HepG2 (cell line): ENCODE results near the gene MYO18A. TPM values are rescaled to one million over a fixed set of nuclear protein-coding genes. Genes with fewer than 3 reads are reported as not detected.
A peak's percentile ranks its signal among the peaks of the same experiment; 100 is the strongest.

ENCODE experiments used
- AHR ChIP-seq: IDR thresholded peaks from 2 replicates; pipeline ENCODE4 v1.6.1; 2018; ENCODE audit warnings: missing genetic modification reagents, missing compliant biosample characterization
- CC2D1A ChIP-seq: sonication (generic); formaldehyde crosslinking; IDR thresholded peaks from 2 replicates; pipeline ENCODE4 v1.8.1; 2023; ENCODE audit warnings: mild to moderate bottlenecking, missing genetic modification reagents
- FLYWCH1 ChIP-seq: sonication (generic); formaldehyde crosslinking; IDR thresholded peaks from 2 replicates; pipeline ENCODE4 v1.8.1; 2023; ENCODE audit warnings: mild to moderate bottlenecking, missing genetic modification reagents
- GLI4 ChIP-seq: sonication (generic); formaldehyde crosslinking; IDR thresholded peaks from 2 replicates; pipeline ENCODE4 v1.5.1; 2020; ENCODE audit warnings: missing genetic modification reagents, mild to moderate bottlenecking, moderate library complexity, borderline replicate concordance
- HES4 ChIP-seq: sonication (generic); formaldehyde crosslinking; IDR thresholded peaks from 2 replicates; pipeline ENCODE4 v1.9.0; 2021; ENCODE audit warnings: mild to moderate bottlenecking, missing genetic modification reagents, borderline replicate concordance
- LCORL ChIP-seq, 2 experiments: fragments of 450-650 bp in 1 of 2; sonication (generic) in 1 of 2; formaldehyde crosslinking in 1 of 2; IDR thresholded peaks; 2 replicates each; pipeline versions ENCODE4 v1.5.0 to v1.6.1; 2017 to 2020; ENCODE audit warnings: antibody characterized with exemption in 1 of 2, missing genetic modification reagents in 1 of 2
- MED1 ChIP-seq: sonication (generic); formaldehyde crosslinking; IDR thresholded peaks from 2 replicates; pipeline ENCODE4 v1.4.0; 2020; ENCODE audit warnings: missing genetic modification reagents
- POLR2A ChIP-seq, 2 experiments: IDR thresholded peaks; 2 replicates each; pipeline ENCODE4 v1.6.1; 2011; ENCODE audit warnings: low read depth in 2 of 2, low read length in 2 of 2, mild to moderate bottlenecking in 1 of 2, moderate library complexity in 1 of 2; ENCODE audit not compliant: insufficient read depth in 1 of 2
- PTBP1 ChIP-seq: fragments of 200-400 bp; formaldehyde crosslinking; IDR thresholded peaks from 2 replicates; pipeline ENCODE4 v1.6.1; 2018; ENCODE audit warnings: low read length, low read depth; ENCODE audit not compliant: poor library complexity, severe bottlenecking
- SSRP1 ChIP-seq: IDR thresholded peaks from 2 replicates; pipeline ENCODE4 v1.6.1; 2016; ENCODE audit warnings: control low read depth
- ZFP90 ChIP-seq: sonication (generic); formaldehyde crosslinking; IDR thresholded peaks from 2 replicates; pipeline ENCODE4 v1.8.0; 2022; ENCODE audit warnings: missing genetic modification reagents, mild to moderate bottlenecking, inconsistent platforms, borderline replicate concordance
- ZNF337 ChIP-seq: sonication (generic); formaldehyde crosslinking; IDR thresholded peaks from 2 replicates; pipeline ENCODE4 v1.5.1; 2020; ENCODE audit warnings: missing genetic modification reagents, low read depth, mild to moderate bottlenecking, borderline replicate concordance
- ZNF605 ChIP-seq: sonication (generic); formaldehyde crosslinking; IDR thresholded peaks from 2 replicates; pipeline ENCODE4 v1.8.0; 2022; ENCODE audit warnings: mild to moderate bottlenecking, missing genetic modification reagents
- ZNF615 ChIP-seq: sonication (generic); formaldehyde crosslinking; IDR thresholded peaks from 2 replicates; pipeline ENCODE4 v1.5.0; 2020; ENCODE audit warnings: mild to moderate bottlenecking, missing genetic modification reagents, borderline replicate concordance
- ZNF749 ChIP-seq: sonication (generic); formaldehyde crosslinking; IDR thresholded peaks from 2 replicates; pipeline ENCODE4 v1.8.0; 2022; ENCODE audit warnings: mild to moderate bottlenecking, missing genetic modification reagents, moderate library complexity, borderline replicate concordance
- ZSCAN31 ChIP-seq: sonication (generic); formaldehyde crosslinking; IDR thresholded peaks from 2 replicates; pipeline ENCODE4 v1.5.0; 2020; ENCODE audit warnings: low read depth, mild to moderate bottlenecking, missing genetic modification reagents
- polyA plus RNA-seq, 8 experiments: library from polyadenylated mRNA; depleted of rRNA in 3 of 8; stranded (reverse) in 7 of 8; unstranded in 1 of 8; fragments of >200 nt; fragmentation: Illumina TruSeq in 4 of 8; extraction: Trizol in 4 of 8; gene quantifications; 2 replicates each; pipeline versions ENCODE4 v1.2.1 to v1.2.3, GENCODE V29; 2011 to 2016; ENCODE audit warnings: low read depth in 4 of 8, missing spikeins in 1 of 8, mixed read lengths in 1 of 8; ENCODE audit not compliant: insufficient read depth in 1 of 8
- total RNA-seq, 5 experiments: library from RNA; depleted of rRNA; stranded (reverse); fragments of >200 nt; fragmentation: Illumina TruSeq; extraction: Trizol; gene quantifications; 2 replicates each; pipeline ENCODE4 v1.2.3, GENCODE V29; 2016; ENCODE audit warnings: low read depth in 1 of 5
- TF ChIP-seq, protein P1 (sequence below): fragments of 450-650 bp; IDR thresholded peaks from 2 replicates; pipeline ENCODE4 v1.6.1; 2017
- TF ChIP-seq, protein P2 (sequence below): sonication (generic); formaldehyde crosslinking; IDR thresholded peaks from 2 replicates; pipeline ENCODE4 v1.8.1; 2023; ENCODE audit warnings: mild to moderate bottlenecking, missing genetic modification reagents, borderline replicate concordance
- TF ChIP-seq, protein P3 (sequence below): sonication (generic); formaldehyde crosslinking; IDR thresholded peaks from 2 replicates; pipeline ENCODE4 v1.9.0; 2021; ENCODE audit warnings: missing genetic modification reagents, mild to moderate bottlenecking, borderline replicate concordance
- TF ChIP-seq, protein P4 (sequence below): sonication (generic); formaldehyde crosslinking; IDR thresholded peaks from 2 replicates; pipeline ENCODE4 v1.4.0; 2020; ENCODE audit warnings: mild to moderate bottlenecking, missing genetic modification reagents, borderline replicate concordance
- TF ChIP-seq, protein P5 (sequence below): sonication (generic); formaldehyde crosslinking; IDR thresholded peaks from 2 replicates; pipeline ENCODE4 v1.8.1; 2023; ENCODE audit warnings: mild to moderate bottlenecking, missing genetic modification reagents

MYO18A gene
- total and polyA plus RNA-seq, 2 of the 13 experiments (the other 11 are each of a cell fraction or from before 2014, with no cell fraction given) = 16.8 to 24.8 TPM

DNA sequence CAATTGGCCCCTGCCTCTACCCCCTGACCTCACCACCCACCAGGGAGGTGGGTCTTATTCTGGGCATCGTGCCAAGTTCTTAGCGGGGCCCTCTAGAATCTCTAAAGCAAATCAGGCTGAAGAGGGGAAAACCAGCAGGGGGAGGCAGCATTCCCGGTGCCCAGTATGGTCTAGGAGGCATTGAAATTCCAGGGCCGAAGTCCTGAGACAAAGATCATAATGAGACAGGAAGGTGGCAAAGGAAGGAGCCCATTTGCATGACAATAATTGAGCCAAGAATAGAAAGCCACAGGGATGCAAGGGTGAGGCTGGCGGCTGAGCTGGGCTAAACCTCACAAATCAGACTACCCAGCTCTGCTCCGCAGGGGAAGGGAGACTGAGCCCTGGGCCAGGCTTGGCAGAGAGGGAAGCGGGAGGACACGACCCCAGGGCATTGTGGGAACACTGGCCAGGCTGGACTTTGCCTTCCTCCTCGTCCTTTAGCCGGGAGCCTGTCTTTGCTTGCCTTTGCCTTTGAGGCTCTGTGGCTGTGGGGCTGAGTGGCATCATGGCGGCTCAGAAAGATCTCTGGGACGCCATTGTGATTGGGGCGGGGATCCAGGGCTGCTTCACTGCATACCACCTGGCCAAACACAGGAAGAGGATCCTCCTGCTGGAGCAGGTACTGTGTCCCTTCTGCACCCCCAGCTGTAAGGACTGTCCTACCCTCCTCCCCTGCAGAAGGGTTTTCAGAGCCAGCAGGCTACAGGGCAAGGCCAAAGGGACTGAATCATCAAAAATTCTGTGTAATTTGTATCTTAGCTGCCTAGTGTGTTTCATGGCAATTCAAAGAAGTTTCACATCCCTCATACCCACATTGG, 137.3 kb downstream of the MYO18A start, which contains the start of gene PIPOX (continued):
- TF ChIP-seq, protein P1, sequence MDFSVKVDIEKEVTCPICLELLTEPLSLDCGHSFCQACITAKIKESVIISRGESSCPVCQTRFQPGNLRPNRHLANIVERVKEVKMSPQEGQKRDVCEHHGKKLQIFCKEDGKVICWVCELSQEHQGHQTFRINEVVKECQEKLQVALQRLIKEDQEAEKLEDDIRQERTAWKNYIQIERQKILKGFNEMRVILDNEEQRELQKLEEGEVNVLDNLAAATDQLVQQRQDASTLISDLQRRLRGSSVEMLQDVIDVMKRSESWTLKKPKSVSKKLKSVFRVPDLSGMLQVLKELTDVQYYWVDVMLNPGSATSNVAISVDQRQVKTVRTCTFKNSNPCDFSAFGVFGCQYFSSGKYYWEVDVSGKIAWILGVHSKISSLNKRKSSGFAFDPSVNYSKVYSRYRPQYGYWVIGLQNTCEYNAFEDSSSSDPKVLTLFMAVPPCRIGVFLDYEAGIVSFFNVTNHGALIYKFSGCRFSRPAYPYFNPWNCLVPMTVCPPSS = no peak
- no peak for TF ChIP-seq GLI4 (CRISPR knock-in tag)
- no peak for TF ChIP-seq ZNF337 (CRISPR knock-in tag)
- no peak for TF ChIP-seq ZNF749 (CRISPR knock-in tag)
- TF ChIP-seq ZSCAN31 (CRISPR knock-in tag) = peak; percentile 69
- TF ChIP-seq ZNF605 (CRISPR knock-in tag) = peak; percentile 93
- TF ChIP-seq, protein P2, sequence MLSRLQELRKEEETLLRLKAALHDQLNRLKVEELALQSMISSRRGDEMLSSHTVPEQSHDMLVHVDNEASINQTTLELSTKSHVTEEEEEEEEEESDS (CRISPR knock-in tag) = 0 out of 2 replicates have a peak, but pooled peaks have one; percentile 34
- peak; percentile 38 for TF ChIP-seq ZFP90 (CRISPR knock-in tag)
- TF ChIP-seq, protein P3, sequence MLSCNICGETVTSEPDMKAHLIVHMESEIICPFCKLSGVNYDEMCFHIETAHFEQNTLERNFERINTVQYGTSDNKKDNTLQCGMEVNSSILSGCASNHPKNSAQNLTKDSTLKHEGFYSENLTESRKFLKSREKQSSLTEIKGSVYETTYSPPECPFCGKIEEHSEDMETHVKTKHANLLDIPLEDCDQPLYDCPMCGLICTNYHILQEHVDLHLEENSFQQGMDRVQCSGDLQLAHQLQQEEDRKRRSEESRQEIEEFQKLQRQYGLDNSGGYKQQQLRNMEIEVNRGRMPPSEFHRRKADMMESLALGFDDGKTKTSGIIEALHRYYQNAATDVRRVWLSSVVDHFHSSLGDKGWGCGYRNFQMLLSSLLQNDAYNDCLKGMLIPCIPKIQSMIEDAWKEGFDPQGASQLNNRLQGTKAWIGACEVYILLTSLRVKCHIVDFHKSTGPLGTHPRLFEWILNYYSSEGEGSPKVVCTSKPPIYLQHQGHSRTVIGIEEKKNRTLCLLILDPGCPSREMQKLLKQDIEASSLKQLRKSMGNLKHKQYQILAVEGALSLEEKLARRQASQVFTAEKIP (CRISPR knock-in tag) = no peak
- TF ChIP-seq ZNF615 (CRISPR knock-in tag) = no peak
- TF ChIP-seq FLYWCH1 = no peak
- no peak for TF ChIP-seq SSRP1
- no peak for TF ChIP-seq CC2D1A (CRISPR knock-in tag)
- TF ChIP-seq PTBP1 = no peak
- peak; percentile 57 for TF ChIP-seq MED1 (CRISPR knock-in tag)
- TF ChIP-seq LCORL (IDR thresholded peaks at IDR 0.05) = peak; percentile 92
- TF ChIP-seq LCORL (CRISPR knock-in tag; IDR thresholded peaks at IDR 0.05) = no peak; the same call in 1 of the 2 replicates
- no peak for TF ChIP-seq HES4
- peak; percentile 83 to 92 for TF ChIP-seq POLR2A (IDR thresholded peaks at IDR 0.05; ENCODE audit: insufficient read depth in 1 of 2, low read depth in 2 of 2, low read length in 2 of 2)
- TF ChIP-seq, protein P4, sequence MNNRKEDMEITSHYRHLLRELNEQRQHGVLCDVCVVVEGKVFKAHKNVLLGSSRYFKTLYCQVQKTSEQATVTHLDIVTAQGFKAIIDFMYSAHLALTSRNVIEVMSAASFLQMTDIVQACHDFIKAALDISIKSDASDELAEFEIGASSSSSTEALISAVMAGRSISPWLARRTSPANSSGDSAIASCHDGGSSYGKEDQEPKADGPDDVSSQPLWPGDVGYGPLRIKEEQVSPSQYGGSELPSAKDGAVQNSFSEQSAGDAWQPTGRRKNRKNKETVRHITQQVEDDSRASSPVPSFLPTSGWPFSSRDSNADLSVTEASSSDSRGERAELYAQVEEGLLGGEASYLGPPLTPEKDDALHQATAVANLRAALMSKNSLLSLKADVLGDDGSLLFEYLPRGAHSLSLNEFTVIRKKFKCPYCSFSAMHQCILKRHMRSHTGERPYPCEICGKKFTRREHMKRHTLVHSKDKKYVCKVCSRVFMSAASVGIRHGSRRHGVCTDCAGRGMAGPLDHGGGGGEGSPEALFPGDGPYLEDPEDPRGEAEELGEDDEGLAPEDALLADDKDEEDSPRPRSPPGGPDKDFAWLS = no peak
- TF ChIP-seq, protein P5, sequence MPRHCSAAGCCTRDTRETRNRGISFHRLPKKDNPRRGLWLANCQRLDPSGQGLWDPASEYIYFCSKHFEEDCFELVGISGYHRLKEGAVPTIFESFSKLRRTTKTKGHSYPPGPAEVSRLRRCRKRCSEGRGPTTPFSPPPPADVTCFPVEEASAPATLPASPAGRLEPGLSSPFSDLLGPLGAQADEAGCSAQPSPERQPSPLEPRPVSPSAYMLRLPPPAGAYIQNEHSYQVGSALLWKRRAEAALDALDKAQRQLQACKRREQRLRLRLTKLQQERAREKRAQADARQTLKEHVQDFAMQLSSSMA (CRISPR knock-in tag) = no peak; the same call in 1 of the 2 replicates
- peak; percentile 82 for TF ChIP-seq AHR
